Subcutaneous adipose tissue (tissue), 4 donors: Measurements from ENCODE around the gene ZNF507. TPM values are rescaled to one million over a fixed set of nuclear protein-coding genes. Genes with fewer than 3 reads are reported as not detected.

Experiments
- total RNA-seq, 4 donors: library from RNA; depleted of rRNA; stranded (reverse); fragments of >200 nt; gene quantifications; one replicate each; pipeline ENCODE4 v1.1.0, GENCODE V29; 2016
- TF ChIP-seq, protein P1 (sequence below): fragments of 450-650 bp; IDR thresholded peaks from one replicate; pipeline ENCODE4 v1.5.1; 2016; ENCODE audit warnings: low read depth, mild to moderate bottlenecking, control low read depth, antibody characterized with exemption, moderate library complexity

Gene ZNF507
- total RNA-seq, 4 donors from 2014 or later, result 14.1 to 22.0 (median 20.3) TPM

DNA sequence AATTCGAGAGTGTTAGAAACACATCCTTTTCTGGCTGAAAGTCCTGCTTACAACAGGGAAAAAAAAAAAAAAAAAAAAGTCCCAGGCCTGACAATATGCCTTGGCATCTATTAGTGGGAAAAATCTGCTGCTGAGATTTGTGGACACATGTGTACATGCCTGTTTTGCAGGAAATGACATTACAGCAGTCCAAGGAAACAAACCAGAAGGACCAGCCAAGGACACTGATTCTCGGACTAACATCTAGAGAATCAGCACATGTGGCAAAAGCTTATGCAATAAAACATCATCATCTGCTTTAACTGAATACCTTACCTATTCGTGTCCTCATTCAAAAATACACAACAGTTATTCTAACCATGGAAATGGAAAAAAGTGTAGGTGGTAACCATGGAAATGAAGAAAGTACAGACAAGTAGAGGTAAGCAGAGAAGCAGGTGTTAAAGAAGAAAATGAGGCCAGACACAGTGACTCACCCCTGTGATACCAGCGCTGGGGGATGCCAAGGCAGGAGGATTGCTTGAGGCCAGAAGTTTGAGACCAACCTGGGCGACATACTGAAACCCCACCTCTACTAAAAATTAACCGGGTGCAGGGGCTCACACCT is 50.7 kb downstream of the ZNF507 start:
- TF ChIP-seq, protein P1, sequence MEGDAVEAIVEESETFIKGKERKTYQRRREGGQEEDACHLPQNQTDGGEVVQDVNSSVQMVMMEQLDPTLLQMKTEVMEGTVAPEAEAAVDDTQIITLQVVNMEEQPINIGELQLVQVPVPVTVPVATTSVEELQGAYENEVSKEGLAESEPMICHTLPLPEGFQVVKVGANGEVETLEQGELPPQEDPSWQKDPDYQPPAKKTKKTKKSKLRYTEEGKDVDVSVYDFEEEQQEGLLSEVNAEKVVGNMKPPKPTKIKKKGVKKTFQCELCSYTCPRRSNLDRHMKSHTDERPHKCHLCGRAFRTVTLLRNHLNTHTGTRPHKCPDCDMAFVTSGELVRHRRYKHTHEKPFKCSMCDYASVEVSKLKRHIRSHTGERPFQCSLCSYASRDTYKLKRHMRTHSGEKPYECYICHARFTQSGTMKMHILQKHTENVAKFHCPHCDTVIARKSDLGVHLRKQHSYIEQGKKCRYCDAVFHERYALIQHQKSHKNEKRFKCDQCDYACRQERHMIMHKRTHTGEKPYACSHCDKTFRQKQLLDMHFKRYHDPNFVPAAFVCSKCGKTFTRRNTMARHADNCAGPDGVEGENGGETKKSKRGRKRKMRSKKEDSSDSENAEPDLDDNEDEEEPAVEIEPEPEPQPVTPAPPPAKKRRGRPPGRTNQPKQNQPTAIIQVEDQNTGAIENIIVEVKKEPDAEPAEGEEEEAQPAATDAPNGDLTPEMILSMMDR, result no peak

DNA sequence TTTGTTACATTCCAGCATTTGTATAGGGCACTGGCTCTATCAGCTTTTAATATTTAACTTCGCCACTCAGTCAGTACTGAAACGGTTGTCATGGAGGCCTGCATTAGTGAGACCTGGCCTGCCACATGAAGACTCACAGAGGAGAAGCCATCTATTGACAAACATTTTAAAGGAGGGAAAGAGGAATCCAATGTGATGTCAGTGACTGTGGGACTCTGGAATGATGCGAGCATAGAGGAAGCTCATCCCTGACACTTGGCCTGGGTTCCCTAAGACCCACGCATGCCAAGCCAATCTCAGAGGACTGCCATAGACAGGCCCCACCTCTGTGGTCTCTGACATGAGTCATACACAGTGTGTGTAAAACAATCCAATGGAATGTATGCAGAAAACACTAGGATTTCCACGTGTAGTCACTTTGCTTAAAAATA is 52.3 kb downstream of the ZNF507 start:
- TF ChIP-seq, protein P1, result no peak

DNA sequence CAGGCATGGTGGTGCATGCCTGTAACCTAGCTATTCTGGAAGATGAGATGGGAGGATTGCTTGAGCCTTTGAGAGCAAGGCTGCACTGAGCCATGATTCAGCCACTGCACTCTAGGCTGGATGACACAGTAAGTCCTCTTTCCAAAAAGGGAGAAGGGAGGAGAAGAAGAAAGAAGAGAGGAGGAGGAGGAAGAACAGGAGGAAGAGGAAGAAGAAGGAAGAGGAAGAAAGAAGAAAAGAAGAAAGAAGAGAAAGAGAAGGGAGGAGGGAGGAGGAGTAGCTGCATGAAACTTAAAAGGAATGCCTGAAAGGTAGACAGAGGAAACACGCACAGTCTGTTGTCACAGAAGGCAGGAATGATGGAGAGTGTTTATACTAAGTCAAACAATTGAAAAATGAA is 56.6 kb downstream of the ZNF507 start:
- TF ChIP-seq, protein P1, result no peak

DNA sequence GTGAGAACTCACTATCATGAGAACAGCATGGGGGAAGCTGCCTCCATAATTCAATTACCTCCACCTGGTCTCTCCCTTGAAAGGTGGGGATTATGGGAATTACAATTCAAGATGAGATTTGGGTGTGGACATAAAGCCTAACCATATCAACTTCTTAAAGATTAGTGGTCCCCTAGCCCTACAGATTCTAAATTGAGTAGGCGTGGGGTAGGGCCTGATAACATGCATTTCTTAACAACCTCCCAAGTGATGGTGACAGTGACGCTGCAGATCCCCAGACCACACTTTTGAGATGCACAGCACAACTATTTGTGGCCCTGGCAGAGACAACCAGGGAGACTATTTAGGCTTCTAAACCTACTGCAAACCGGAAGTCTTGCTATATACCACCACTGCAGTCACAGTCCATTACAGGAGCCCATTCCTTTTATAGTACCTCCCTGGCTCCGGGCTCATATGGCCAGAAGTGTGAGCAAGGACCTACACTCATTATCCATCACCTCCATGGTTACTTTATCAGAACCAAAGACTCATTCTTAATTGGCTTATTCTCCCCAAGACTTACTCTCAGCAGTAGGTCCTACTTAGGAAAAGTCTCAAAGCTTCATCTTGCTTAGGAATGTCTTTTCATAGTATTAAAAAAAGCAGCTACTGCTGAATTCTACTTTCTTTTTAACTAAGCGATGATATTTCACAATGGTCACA is 58.0 kb downstream of the ZNF507 start:
- TF ChIP-seq, protein P1, result no peak

DNA sequence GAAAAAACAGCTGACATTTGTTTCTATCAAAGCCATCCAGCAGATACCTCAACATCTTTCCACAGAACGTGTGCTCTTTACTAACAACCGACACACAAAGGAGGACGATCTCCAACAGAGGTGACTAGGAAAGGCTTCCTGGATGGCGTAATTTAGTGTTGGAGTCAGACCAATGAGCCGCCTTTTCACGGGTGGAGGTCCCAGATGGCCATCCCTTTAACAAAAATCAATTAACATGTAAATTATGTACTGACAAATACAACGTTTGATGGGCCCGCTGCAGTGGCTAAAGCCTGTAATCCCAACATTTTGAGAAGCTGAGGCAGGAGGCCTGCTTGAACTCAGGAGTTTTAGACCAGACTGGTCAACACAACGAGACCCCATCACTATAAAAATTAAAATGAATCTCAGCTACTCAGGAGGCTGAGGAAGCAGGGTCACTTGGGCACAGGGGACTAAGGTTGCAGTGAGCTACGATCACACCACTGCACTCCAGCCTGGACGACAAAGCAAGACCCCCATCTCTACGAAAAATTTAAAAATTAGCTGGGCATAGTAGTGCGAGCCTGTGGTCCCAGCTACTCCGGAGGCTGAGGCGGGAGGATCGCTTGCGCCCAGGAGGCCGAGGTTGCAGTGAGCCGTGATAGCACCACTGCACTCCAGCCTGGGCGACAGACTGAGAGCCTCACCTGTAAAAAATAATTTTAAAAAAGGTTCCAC is 59.0 kb downstream of the ZNF507 start:
- TF ChIP-seq, protein P1, result no peak

DNA sequence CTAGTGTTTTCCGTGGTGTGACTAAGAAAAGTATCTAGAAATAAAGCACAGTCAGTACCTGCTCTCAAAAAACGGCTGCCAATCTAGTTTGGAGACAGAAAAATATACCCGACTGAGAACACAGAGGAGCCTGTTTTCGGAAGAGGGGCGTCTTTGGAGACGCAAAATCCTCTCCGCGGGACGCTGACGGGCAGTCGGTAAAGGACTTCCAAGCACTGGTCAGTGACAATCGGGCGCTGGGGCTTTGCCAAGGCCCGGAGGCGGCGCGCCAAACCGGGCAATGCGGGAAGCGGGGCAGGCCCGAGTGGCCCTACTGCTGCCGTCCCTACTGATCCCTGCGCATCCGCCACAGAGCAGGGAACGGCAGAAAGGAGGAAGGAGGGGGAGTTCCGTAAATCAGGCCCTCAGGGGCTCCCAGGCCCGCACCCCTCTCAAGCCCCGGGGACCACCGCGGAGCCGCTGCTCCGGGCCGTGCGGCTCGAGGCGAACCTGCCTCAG is 59.6 kb downstream of the ZNF507 start:
- TF ChIP-seq, protein P1, result no peak
